ENCODE measurements around the gene TMTC2.
A peak's percentile ranks its signal among the peaks of the same experiment; 100 is the strongest.

The TMTC2 gene

DNA sequence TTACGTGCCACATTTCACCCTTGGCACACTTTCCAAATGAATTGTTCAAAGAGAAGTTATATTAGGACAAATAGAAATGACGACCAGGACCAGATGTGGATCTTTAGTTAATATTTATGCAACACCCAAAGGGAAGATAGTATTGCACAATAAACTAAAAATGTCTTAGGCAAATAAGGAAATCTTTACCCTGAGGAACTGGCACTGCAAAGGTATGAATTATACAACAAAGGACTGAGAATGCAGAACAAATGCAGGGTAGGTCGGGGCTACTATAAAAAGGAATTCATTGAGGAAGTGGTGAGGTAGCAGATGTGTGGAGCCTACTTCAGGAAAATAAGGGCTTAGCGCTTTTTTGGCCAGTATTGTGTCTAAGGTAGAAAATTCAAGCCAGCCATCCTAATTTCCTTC lies 3.9 kb upstream of the TMTC2 start:
- DNase-seq, result no peak

DNA sequence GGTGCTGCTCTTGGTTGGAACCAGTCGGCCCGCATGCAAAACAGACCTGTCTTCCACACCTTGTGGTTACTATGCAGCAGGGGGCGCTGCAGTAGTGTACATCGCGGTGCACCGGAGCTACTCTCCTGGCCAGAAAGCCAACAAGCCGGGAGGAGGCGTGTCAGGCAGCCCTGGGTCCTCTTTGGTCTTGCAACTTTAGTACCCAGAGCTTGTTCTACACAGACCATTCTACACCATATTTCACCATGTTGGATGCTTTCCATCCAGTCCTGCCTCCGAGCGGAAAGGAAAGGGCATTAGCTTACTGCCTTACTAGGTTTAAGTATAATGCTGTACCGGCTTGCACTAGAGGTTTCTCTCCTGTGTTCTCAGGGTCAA lies 927 bp upstream of the TMTC2 start:
- DNase-seq, result peak; percentile 92

DNA sequence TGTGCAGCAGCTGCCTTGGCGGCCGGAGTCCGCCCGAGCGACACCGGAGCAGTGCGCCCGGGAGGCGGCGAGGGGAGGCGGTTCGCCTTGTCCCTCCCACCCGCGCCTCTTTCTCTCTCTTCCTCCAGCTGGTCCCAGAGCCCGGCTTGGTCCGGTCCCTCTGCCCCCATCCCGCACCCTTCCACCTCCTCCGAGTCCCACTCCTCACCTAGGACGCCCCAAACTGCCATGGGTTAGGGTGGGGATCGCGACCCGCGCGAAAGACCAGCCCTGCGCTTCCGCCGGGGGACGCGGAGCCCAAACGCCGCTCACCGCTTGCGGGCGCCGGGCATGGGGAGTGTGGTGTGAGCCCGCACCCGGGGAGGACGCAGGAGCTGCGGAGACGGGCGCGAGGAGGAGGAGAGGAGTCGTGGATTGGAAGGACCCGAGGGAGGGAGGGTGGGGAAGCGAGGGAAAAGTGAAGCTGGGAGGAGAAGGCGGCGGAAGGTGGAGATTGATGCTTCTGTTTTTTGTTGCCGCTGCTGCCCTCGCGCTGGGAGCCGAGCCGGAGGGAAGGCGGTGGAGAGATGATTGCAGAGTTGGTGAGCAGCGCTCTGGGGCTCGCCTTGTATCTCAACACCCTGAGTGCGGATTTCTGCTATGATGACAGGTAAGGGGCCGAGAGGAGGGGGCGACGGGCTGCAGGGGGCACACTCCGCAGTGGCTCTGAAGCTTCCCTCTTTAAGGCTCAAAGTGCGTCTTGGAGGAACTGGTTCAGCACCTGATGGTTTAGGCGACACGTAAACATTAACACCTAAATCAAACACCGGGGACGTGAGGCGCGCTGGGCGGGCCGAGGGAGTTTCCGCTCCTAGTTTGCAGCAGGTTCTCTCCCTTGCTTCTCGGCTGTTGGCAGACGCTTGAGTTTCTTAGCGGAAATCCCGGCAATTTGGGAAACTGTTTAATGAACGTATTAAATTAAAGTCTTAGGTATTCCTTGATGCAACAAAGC lies 610 bp downstream of the TMTC2 start:
- DNase-seq, result peak; percentile 60

DNA sequence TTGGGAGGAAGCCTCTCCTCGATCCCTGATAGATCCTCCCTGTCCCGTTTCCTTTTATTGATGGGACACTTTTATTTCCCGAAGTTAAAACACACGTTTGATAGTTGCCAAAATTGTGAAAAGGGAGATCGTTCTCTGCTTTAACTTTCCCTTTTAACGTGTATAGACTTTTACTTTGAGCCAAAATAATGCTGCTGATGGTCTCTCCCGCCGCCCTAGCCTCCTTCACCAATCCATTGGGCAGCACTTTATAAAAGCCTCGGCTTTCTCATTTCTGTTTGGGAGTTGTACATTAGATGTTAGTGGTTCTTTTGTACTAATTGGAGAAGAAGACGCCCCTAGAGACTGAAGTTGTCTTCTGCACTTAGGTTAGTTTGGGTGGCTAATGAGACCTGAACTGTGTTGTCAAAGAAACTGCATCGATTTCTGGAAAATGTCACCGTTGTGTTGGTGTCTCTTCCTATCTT lies 1.4 kb downstream of the TMTC2 start:
- DNase-seq, result no peak

DNA sequence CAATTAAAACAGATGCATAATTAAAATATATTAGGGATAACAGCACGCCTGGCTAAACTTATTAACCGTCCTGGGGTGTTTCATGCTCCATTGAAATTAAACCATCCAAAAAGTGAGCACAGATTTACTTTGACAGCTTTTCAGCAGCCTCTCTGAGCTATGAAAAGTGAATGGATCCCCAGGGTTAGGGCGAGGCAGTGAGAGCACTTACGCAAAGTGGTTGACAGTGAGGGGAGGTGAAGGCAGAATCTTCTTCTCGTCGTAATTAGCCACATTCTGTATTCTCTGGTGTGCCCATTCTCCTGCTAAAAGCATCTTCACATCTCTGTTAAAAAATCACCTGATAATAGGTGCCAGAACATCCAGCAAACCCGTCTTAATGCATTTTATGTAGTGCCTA lies 1.9 kb downstream of the TMTC2 start:
- no peak for DNase-seq

DNA sequence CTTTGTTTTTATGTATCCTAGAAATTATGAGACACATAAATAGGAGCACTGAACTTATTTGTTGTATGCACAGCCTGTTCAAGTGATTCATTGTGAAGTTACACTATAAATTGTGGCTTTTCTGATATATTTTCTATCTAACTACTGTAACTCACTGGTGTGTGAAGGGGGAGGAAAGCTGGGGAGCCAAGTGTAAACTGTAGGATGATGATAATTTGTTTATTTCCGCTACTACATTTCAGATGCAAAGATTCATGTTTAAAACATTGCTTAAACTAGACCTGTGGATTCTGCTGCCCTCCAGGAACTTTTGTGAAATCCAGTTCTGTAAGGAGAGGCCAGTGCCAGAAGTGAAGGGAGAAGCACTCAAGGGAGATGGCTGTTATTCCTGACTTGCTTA lies 3.3 kb downstream of the TMTC2 start:
- DNase-seq, result no peak

DNA sequence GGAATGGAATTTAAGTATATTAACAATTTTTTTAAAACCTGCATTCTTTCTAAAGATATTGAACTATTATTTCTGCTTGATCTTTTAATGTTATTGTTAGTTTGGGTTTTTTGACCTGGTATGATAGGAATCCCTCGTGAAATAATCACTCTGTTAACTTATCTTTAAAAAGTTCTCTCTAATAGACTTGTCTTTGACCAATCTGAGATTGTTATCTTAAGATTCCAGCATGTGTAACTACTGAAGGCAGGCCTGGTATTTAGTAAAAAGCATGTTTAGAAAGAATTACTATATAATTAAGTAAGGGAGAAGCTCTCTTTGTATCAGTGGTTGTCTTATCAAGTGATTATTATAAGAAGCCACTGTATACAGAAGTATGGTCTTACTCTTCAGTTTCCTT lies 4.8 kb downstream of the TMTC2 start:
- DNase-seq, result no peak

DNA sequence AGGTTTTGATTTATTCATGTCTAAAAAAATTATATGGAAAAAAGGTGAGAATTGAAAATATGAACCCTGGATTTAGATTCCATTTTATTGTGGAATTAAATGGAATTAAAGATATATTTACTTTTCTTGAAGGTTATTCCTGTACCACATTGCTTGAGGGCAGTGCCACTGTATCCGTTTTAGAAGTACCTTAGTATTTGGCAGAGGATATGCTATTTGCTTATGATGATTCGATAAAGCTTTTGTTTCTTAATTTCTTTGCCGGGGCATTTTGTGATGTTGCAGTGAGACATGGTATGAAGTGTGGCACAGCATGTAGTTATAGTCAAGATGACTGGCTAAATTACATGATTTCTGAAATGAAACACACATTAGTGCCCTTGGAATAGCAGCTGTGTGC lies 7.6 kb downstream of the TMTC2 start:
- DNase-seq, result no peak

DNA sequence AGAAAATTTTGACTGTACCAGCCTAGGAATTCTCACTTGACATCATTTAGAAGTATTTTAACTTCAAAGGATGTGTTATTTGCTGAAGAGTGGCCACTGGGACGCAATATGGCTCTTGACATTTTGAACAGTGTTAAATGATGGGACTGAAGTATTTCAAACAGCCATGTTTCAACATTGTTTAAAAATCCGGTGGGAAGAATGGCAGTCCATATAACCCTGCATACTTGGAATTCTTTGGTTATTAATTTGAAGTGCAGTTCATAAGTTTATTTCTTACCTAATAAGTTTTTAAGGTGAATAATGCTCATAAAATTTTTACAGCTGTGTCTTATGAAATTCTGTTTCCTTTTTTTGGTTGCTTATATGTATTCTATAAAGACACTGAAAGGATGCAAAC lies 8.3 kb downstream of the TMTC2 start:
- DNase-seq, result no peak

DNA sequence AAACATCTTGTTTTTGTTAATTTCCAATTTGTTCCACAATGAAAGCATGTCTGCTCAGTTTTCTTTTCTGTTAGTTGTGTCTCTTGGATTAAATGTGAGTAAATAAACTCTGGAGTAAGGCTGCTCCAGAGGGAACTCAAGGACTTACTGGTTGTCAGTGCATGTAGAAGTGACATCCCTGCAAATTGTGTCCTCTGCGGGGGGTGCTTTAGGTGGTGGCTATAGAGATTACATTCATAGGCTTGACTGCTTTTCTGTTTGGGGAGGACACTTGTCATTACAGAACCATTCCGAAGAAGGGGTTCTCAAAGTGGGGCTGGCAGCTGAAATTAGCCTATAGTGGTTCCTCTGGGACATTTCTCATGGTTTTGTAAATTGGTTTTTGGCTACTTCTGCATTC lies 8.8 kb downstream of the TMTC2 start:
- DNase-seq, result no peak

DNA sequence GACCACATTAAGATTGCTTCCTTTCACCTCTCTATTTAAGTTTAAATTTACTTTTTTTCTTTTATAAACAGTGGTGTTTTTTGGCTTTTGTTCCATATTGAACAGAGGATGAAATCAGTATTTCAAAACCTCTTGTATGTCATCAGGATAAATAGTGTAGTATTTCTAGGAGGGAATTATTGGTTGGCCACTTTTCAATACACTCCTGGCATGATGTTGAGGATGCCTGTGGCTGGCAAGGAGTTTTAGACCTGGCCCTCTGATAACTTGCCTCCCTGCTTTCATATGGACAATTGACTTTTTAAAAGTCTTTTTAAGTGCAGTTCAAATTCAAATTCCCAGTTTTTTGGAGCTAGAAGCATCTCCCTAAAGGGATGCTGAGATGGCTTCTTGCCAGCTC lies 9.8 kb downstream of the TMTC2 start:
- DNase-seq, result no peak

DNA sequence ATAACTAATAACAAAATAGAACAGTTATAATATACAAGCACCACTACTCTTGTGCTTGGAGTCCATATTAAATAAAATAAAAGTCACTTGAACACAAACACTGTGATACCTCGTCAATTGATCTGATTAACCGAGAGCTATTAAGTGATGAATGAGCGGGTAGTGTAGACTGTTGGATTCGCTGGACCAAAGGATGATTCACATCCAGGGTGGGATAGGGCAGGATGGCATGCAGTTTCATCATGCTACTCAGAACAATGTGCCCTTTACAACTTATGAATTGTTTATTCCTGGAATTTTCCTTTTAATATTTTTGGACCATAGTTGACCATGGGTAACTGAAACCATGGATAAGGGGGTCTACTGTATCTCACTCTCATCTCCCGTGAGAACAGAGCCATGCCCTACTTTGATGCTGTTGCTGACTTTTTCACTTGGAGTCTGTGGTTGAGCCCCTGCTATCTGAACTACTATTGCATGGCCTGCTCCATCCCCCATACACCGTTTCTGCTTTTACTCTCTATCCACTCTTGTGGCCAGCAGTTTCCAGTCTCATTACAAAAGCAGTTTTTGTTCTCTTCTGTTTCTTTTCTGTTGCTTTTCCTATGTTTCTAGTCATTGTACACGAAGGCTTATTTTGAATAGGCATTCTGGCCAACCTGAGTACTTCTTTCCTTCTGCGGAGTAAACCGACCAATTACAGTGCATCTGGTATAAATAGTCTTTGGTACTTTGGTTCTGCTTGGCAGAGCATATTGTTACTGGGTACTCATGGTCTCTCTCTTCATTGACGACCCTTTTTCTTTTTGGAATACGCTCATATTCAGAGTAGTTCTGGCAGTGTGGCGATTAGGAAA lies 12.2 kb downstream of the TMTC2 start:
- no peak for DNase-seq

DNA sequence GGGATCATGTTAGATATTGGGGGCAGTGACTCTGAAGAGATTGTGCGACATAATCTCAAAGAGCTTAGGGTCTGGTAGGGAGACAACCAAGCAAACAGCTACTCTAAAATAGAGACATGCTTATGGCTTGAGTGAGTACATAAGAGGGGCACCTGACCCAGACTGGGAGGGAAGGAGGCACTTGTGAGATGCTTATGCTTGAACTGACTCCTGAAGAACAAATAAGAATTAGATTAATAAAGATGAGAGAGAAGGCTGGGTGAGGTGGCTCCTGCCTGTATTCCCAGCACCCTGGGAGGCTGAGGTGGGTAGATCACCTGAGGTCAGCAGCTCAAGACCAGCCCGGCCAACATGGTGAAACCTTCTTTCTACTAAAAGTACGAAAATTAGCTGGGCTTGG lies 19.1 kb downstream of the TMTC2 start:
- no peak for DNase-seq

DNA sequence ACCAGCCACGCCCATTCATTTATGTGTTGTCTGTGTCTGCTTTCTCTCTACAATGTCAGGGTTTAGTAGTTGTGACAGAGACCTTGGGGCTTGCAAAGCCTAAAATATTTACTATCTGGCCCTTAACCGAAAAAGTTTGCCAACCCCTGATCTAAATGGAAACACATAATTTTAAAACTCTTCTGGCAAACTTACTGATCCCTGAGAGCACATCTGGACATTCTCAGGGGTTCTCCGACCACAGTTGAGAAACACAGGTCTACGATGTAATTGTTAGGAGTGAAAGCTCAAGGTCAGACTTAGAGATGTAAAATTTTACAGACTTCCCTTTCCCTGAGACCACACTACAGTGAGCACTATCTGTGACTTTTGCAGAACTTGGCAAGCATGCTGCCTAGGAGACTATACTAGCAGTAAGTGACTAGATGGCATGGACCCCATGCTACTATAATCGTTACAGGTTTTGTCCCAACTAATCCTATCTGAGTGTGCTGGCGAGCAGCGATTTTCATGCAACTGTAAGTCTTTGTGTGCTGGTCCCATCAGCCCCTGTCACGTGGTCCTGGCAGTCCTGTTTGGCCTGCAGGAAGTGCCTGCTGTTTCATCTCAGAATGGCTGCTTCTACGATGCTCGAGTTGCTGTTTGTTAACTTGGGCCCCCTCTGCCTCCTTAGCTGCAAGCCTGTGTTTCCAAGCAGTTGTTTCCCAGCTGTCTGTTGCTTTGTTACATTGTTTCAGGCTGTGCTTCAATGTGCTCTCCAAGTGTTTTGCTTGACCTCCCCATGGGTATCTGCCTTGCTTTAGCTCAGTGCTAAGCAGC lies 21.6 kb downstream of the TMTC2 start:
- no peak for DNase-seq

DNA sequence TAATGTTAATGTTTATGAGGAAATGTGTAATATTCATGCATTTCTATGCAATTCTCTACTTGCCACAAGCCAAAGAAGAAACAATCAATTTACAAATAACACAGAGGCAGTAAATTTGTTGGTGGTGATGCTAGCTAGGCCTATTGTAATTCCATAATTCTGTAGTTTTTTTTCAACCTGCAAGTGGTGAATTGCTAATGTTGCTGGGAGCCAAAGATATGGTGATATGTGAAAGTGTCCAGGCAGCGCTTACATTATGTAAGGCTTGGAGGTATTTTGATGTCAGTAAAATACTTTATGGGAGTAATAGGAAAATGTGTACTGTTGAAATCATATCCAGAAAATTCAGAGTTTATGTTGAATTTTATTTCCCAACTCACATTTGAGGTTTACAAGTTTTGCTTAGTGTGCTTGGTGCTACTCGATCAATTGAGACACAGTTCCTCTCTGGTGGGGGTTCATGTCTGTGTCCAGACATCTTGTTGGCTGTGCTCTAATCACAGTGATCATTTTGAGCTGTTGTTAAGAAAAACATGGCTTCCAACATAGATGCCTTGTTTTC lies 23.2 kb downstream of the TMTC2 start:
- no peak for DNase-seq

DNA sequence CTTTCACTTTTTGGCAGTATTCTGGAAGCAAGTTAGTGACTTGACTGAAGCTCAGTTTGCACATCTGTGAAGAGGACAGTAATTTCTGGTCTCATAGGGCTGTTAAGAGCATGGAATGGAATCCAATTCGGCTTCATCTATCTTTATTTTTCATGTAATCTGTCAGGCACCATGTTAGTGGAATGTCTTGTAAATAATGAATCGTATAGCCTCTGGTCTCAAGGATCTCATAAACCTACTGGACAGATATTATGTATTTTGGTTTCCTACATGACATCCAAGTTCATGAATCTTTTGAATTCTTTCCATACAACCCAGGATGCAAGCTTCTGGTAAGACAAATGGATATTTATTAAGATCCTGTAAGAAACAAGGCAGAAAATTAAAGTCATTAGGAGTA lies 24.0 kb downstream of the TMTC2 start:
- no peak for DNase-seq

DNA sequence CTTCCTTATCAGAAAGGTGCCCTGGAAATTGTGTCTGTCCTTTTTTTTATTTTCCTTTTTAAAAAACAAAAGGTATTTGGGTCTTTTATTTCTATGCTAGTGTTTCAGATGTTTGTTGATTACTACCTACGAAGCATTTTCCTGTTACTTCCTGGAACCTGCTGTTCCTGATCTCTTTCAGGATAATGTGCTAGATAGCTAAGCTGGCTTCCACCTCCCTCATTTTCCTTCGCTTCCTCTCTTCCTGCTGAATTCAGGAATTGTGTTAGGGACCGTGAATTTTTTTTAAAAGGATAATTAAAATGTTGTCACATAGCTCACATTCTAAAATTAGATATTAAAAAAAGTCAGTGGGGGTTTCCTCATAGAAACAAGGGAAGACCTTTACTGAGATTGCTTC lies 27.7 kb downstream of the TMTC2 start:
- DNase-seq, result no peak

DNA sequence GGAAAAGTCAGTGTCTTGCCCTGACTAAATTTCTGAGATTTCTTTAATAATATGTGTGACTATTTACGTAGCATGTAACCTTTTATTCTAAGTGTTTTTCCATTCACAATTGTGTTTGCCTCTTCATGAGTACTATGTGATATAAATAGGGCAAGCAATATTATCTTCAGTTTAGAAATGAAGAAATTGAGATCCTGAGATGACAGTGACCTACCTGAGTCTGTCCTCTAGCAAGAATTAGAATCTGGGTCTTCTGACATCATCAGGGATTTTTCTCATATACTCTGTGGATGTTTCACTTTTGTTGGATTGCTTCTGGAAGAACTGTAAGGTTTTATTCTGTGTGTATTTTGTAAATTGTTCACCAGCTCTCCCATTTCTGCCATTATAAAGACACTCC lies 35.0 kb downstream of the TMTC2 start:
- DNase-seq, result no peak

DNA sequence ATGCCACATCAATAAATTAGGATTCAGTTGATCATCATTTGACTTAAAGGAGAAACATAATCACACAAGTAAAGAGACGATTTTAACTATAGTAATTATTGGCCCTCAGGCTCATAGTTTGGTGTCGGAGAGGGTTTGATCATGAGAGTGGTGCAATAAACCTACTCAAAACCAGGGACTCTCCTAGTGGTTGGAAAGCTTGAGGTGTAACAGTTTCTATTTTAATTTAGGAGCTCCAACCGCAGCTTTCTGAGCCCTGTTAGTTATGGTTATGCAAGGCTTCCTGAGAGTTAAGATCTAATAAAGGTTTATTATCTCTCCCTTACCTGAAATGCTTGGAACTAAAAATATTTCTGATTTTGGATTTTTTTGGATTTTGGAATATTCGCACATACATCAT lies 36.4 kb downstream of the TMTC2 start:
- DNase-seq, result no peak

DNA sequence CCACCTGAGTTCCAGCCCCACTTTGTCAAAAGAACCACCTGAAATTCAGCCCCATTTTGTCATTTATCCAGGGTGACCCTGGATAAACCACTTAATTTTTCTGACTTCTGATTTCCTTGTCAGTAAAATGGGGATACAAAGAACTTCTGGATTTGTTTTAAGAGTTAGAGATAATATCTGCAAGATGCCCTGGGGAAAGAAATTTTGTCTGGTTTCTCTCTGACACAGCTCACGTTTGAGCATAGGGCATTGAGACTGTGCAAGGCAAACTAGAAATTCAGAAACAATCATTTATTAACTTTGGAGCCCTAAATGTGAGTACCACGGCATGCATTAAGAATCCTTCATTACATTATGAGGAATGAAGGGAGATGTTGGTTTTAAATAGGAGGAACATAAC lies 37.2 kb downstream of the TMTC2 start:
- DNase-seq, result no peak

DNA sequence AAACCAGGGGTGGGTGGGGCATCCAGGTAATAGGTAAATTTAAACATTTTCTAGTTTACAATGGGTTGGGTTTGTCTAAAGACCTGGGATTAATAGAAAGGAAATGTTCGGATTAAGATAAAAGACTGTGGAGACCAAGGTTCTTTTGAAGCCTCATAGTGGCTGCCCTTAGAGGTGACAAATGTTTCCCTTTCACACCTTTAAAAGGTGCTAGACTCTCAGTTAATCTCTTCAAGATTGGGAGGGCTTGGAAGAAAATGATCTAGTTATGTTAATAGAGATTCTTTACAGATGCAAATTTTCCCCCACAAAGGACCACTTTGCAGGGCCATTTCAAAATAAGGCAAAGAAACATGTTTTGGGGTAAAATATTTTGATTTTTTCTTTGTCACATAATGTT lies 39.0 kb downstream of the TMTC2 start:
- no peak for DNase-seq

DNA sequence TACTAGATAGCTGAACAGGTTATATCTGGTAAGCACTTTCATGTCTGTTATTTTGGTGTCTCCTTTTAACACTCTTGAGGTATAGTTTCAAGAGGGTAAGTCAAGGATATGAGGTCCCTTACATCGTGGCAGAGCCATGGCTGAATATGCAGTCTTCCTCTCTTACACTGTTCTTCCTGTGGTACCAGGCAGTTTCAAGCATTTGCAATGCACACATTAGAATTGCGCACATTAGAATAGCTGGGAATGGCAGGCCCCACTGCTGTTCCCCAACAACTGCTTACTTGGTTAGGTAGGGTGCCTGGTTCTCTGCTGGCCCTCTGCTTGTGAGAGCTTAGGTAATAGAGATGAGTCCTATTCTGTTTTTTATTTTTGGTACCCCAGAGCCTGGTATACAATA lies 41.2 kb downstream of the TMTC2 start:
- no peak for DNase-seq

DNA sequence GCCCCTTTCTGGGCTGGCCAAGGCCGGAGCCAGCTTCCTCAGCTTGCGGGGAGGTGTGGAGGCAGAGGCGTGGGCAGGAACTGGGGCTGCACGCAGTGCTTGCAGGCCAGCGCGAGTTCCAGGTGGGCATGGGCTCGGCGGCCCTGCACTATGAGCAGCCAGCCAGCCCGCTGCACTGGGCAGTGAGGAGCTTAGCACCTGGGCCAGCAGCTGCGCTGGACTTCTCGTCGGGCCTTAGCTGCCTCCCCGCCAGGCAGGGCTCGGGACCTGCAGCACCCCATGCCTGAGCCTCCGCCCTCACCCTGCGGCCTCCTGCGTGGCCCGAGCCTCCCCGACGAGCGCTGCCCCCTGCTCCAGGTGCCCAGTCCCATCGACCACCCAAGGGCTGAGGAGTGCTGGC lies 42.0 kb downstream of the TMTC2 start:
- no peak for DNase-seq

Data from stimulated activated CD4-positive, alpha-beta T cell treated with anti-CD3 and anti-CD28 coated beads, Interleukin-1b, Interleukin-23, amount 100 ng/mL, for 48 hours (primary cell).